IMR-90 (cell line): ENCODE data around the gene ASMTL. TPM values are rescaled to one million over a fixed set of nuclear protein-coding genes. Genes with fewer than 3 reads are reported as not detected.

Source experiments
- ATAC-seq: fragments of 200-7000 bp; cut with Tn5 transposase; 2 replicates; pipeline ENCODE4 v1.9.1; 2020; ENCODE audit warnings: low read depth, mild to moderate bottlenecking, moderate library complexity
- BruUV-seq: library from RNA; stranded (reverse); fragments of 400-500 nt; replicated peaks from 2 replicates; lab custom pipeline; 2021; lab: Mats Ljungman, UMichigan
- CTCF ChIA-PET: fragments of 300-600 bp; formaldehyde crosslinking; extraction: SDS; loops from one replicate; lab custom pipeline; 2021; ENCODE audit warnings: antibody characterized with exemption; lab: Yijun Ruan, JAX
- POLR2A ChIA-PET: fragments of 300-600 bp; sonication (Branson Sonifier 250); formaldehyde crosslinking; loops from one replicate; lab custom pipeline; 2022; ENCODE audit warnings: antibody characterized with exemption; ENCODE audit not compliant: unreplicated experiment; lab: Charles Lee
- DNase-seq: peaks from one replicate; pipeline ENCODE4 v3.0.0; 2013
- H2AFZ ChIP-seq: replicated peaks from 2 replicates; pipeline ENCODE3; 2013; ENCODE audit warnings: low read length, mild to moderate bottlenecking; ENCODE audit not compliant: poor library complexity
- H2AK5ac ChIP-seq: 2 replicates; pipeline ENCODE4 v1.6.1; 2013; ENCODE audit warnings: low read depth, low read length, inconsistent platforms
- H2AK9ac ChIP-seq: replicated peaks from 2 replicates; pipeline ENCODE3; 2013; ENCODE audit warnings: mild to moderate bottlenecking, low read depth, low read length, moderate library complexity; ENCODE audit not compliant: poor library complexity
- H2BK120ac ChIP-seq: 2 replicates; pipeline ENCODE4 v1.6.1; 2013; ENCODE audit warnings: low read depth, low read length, inconsistent platforms
- H2BK15ac ChIP-seq: 3 replicates; pipeline ENCODE4 v1.6.1; 2013; ENCODE audit warnings: low read depth, low read length, inconsistent platforms
- H2BK20ac ChIP-seq: 2 replicates; pipeline ENCODE4 v1.6.1; 2013; ENCODE audit warnings: low read depth, mild to moderate bottlenecking, inconsistent platforms, low read length, moderate library complexity
- H2BK5ac ChIP-seq: 2 replicates; pipeline ENCODE4 v1.6.1; 2013; ENCODE audit warnings: mild to moderate bottlenecking, low read depth, low read length, inconsistent platforms; ENCODE audit not compliant: poor library complexity, severe bottlenecking
- H3K14ac ChIP-seq: replicated peaks from 2 replicates; pipeline ENCODE4 v1.6.1; 2013; ENCODE audit warnings: low read depth, low read length, inconsistent platforms
- H3K18ac ChIP-seq: 2 replicates; pipeline ENCODE4 v1.6.1; 2013; ENCODE audit warnings: low read depth, low read length, control low read depth
- H3K23ac ChIP-seq: 2 replicates; pipeline ENCODE4 v1.6.1; 2013; ENCODE audit warnings: low read depth, low read length, inconsistent platforms
- H3K27ac ChIP-seq: 2 replicates; pipeline ENCODE4 v1.5.1; 2013; ENCODE audit warnings: mild to moderate bottlenecking, control low read depth, low read length; ENCODE audit not compliant: insufficient read depth
- H3K27me3 ChIP-seq: 2 replicates; pipeline ENCODE4 v1.6.1; 2013; ENCODE audit warnings: low read length; ENCODE audit not compliant: control insufficient read depth, insufficient read depth
- H3K36me3 ChIP-seq: 2 replicates; pipeline ENCODE4 v1.6.1; 2013; ENCODE audit warnings: low read length, mixed read lengths; ENCODE audit not compliant: control insufficient read depth, insufficient read depth
- H3K4ac ChIP-seq: 2 replicates; pipeline ENCODE4 v1.6.1; 2013; ENCODE audit warnings: low read depth, low read length, inconsistent platforms
- H3K4me1 ChIP-seq: 2 replicates; pipeline ENCODE4 v1.6.1; 2013; ENCODE audit warnings: low read length, mixed read lengths; ENCODE audit not compliant: control insufficient read depth, insufficient read depth
- H3K4me2 ChIP-seq: 2 replicates; pipeline ENCODE4 v1.6.1; 2013; ENCODE audit warnings: low read depth, mild to moderate bottlenecking, control low read depth, low read length, moderate library complexity
- H3K4me3 ChIP-seq: 2 replicates; pipeline ENCODE4 v1.5.1; 2013; ENCODE audit warnings: low read depth, mild to moderate bottlenecking, control low read depth, low read length, moderate library complexity; ENCODE audit not compliant: insufficient read depth
- H3K56ac ChIP-seq: 2 replicates; pipeline ENCODE4 v1.6.1; 2013; ENCODE audit warnings: low read length, inconsistent platforms; ENCODE audit not compliant: insufficient read depth; ENCODE audit errors: extremely low read depth
- H3K79me1 ChIP-seq, 2 experiments: 2 replicates each; pipeline ENCODE4 v1.6.1; 2013; ENCODE audit warnings: low read length in 2 of 2, inconsistent platforms in 1 of 2, low read depth in 1 of 2
- H3K9ac ChIP-seq: 2 replicates; pipeline ENCODE4 v1.6.1; 2013; ENCODE audit warnings: low read depth, low read length, control low read depth
- H3K9me1 ChIP-seq: 2 replicates; pipeline ENCODE4 v1.6.1; 2013; ENCODE audit warnings: low read length, inconsistent platforms; ENCODE audit not compliant: insufficient read depth
- H3K9me3 ChIP-seq: 2 replicates; pipeline ENCODE4 v1.6.1; 2013; ENCODE audit warnings: low read length; ENCODE audit not compliant: control insufficient read depth, insufficient read depth
- H4K20me1 ChIP-seq: 2 replicates; pipeline ENCODE4 v1.6.1; 2013; ENCODE audit warnings: low read length, inconsistent platforms; ENCODE audit not compliant: insufficient read depth
- H4K5ac ChIP-seq: 2 replicates; pipeline ENCODE4 v1.6.1; 2013; ENCODE audit warnings: mild to moderate bottlenecking, low read depth, low read length, control low read depth
- H4K8ac ChIP-seq, 2 experiments: 2 replicates each; pipeline ENCODE4 v1.6.1; 2013; ENCODE audit warnings: low read depth in 2 of 2, low read length in 2 of 2, control low read depth in 1 of 2, inconsistent platforms in 1 of 2
- H4K91ac ChIP-seq: 2 replicates; pipeline ENCODE4 v1.6.1; 2013; ENCODE audit warnings: low read depth, low read length, inconsistent platforms; ENCODE audit not compliant: insufficient read depth
- BHLHE40 ChIP-seq: fragments of 150-350 bp; IDR thresholded peaks from 2 replicates; pipeline ENCODE4 v1.6.1; 2016; ENCODE audit warnings: mild to moderate bottlenecking, low read depth, low read length
- RAD21 ChIP-seq: IDR thresholded peaks from 2 replicates; pipeline ENCODE4 v1.6.1; 2012; ENCODE audit warnings: low read length, improper control_type of control experiment
- RFX5 ChIP-seq: IDR thresholded peaks from 2 replicates; pipeline ENCODE4 v1.8.0; 2012; ENCODE audit warnings: low read depth, mild to moderate bottlenecking, low read length, moderate library complexity
- whole genome bisulfite sequencing, 2 experiments: methylation state at CpG; one replicate each; pipeline versions ENCODE4 v1.1.5 to v1.1.7; 2013; ENCODE audit warnings: missing lambda C conversion rate in 2 of 2; ENCODE audit not compliant: insufficient read length in 1 of 2; ENCODE audit errors: extremely low coverage in 2 of 2; 5-methylcytosine and 5-hydroxymethylcytosine counted together
- dilution Hi-C: fragments of 300-500 bp; cut with HindIII; formaldehyde crosslinking; loops from one replicate; pipeline ENCODE4 v1.14.3; 2018; ENCODE audit warnings: low sequenced_read_pairs; ENCODE audit not compliant: unreplicated experiment
- in situ Hi-C: fragments of 300-500 bp; cut with MboI; formaldehyde crosslinking; loops from 3 replicates; pipeline ENCODE4 v1.14.3; 2019; ENCODE audit warnings: low sequenced_read_pairs, inconsistent platforms, mixed read lengths
- intact Hi-C: fragments of 100-400 bp; cut with micrococcal nuclease; formaldehyde crosslinking; loops from 2 replicates; pipeline ENCODE4 v1.10.0; 2022
- polyA plus RNA-seq, 3 experiments: library from polyadenylated mRNA; depleted of rRNA; stranded (reverse); fragments of >200 nt; gene quantifications; 2 replicates each; pipeline ENCODE4 v1.2.3, GENCODE V29; 2012; ENCODE audit warnings: low replicate concordance in 1 of 3
- total RNA-seq: library from RNA; depleted of rRNA; stranded (reverse); fragments of >200 nt; gene quantifications from 2 replicates; pipeline ENCODE4 v1.2.3, GENCODE V29; 2012

Gene ASMTL
- total and polyA plus RNA-seq, 2 of the 4 experiments (the other 2 are of a cell fraction): 13.4 to 33.4 TPM

GRCh38 chrX:1391707-1392375, 60.9 kb downstream of the ASMTL start, which contains the start of gene SLC25A6 (continued):
- no peak for TF ChIP-seq RAD21

- Histone ChIP-seq H4K20me1 (peaks cover 55% of the 10 kb centered on the region), H3K18ac (no peak overlapping the region)
These were observed 61.4 kb downstream of the ASMTL start for GRCh38 chrX:1391370-1391706.

More at GRCh38 chrX:1391370-1391706, 61.4 kb downstream of the ASMTL start:
- no TSS peak for BruUV-seq
- peak overlapping the region; percentile 23 for H2BK5ac ChIP-seq
- H3K56ac ChIP-seq: peak overlapping the region; percentile 22; the same call in 1 of the 2 replicates
- H2AFZ ChIP-seq: peak overlapping the region; percentile 95
- ATAC-seq (no peak; the same call in 1 of the 2 replicates), DNase-seq (no peak)
- ChIA-PET CTCF (no interaction called here), POLR2A (no interaction called here)
- H4K91ac ChIP-seq: peak overlapping the region; percentile 42; the same call in 1 of the 2 replicates
- intact Hi-C loops (loop anchor here (10.0 kb wide), 1 partner anchor 53 kb away; no protein-coding TSS in a partner anchor), dilution Hi-C loops (no loop called here), in situ Hi-C loops (no loop called here)
- peak overlapping the region in 1 of 2 experiments; percentile 45; a peak in 3 of 4 replicates for H4K8ac ChIP-seq
- peak overlapping the region; percentile 94 for H3K4me3 ChIP-seq
- H3K79me1 ChIP-seq: peaks cover 9 to 53% of the 10 kb centered on the region in 2 experiments; a peak in 3 of 4 replicates
- no peak overlapping the region for H2BK120ac ChIP-seq
- H4K5ac ChIP-seq: no peak overlapping the region
- H3K14ac ChIP-seq: peak overlapping the region; percentile 84; the same call in 1 of the 2 replicates
- 0 out of 2 replicates have a peak overlapping the region, but pooled peaks have one; percentile 56 for H3K23ac ChIP-seq
- 0 out of 2 replicates have a peak overlapping the region, but pooled peaks have one; percentile 60 for H2AK5ac ChIP-seq
- H3K4ac ChIP-seq: peak overlapping the region; percentile 79
- H3K9ac ChIP-seq: peak overlapping the region; percentile 88
- no peak for TF ChIP-seq BHLHE40
- TF ChIP-seq RFX5: no peak
- H2AK9ac ChIP-seq: peak overlapping the region; percentile 100
- 0% methylated on average over 17 of the region's 19 CpGs; no CpG with 5 or more reads in 1 of the 2 experiments for WGBS, 2 experiments
- no peaks in the 10 kb centered on the region for H3K9me3 ChIP-seq
- no peak overlapping the region for H2BK20ac ChIP-seq
- peaks cover 6% of the 10 kb centered on the region; the same call in 1 of the 2 replicates for H3K9me1 ChIP-seq
- H3K4me1 ChIP-seq: no peaks in the 10 kb centered on the region; the same call in 1 of the 2 replicates
- no peak overlapping the region for H2BK15ac ChIP-seq
- H3K27ac ChIP-seq: peak overlapping the region; percentile 67
- no peaks in the 10 kb centered on the region for H3K27me3 ChIP-seq
- H3K4me2 ChIP-seq: peak overlapping the region; percentile 82
- peaks cover 42% of the 10 kb centered on the region for H3K36me3 ChIP-seq
